Heart left ventricle (tissue), 16 donors: ENCODE results near the gene EIF4G1. TPM values are rescaled to one million over a fixed set of nuclear protein-coding genes. Genes with fewer than 3 reads are reported as not detected.

Source experiments
- ATAC-seq, 4 donors: fragments of 200-7000 bp; cut with Tn5 transposase; one replicate each; pipeline ENCODE4 v1.9.1; 2020 to 2022; ENCODE audit warnings: moderate library complexity in 4 of 4, mild to moderate bottlenecking in 3 of 4, moderate number of reproducible peaks in 1 of 4
- DNase-seq, 5 donors: peaks; one replicate each; pipeline ENCODE4 v3.0.0-alpha.2; 2020
- H3K27ac ChIP-seq, 12 donors: fragments of 200-600 bp; sonication (generic) in 4 of 12; one replicate each; pipeline versions ENCODE4 v1.5.0 to v1.8.0; 2016 to 2022; ENCODE audit warnings: mild to moderate bottlenecking in 2 of 12
- H3K27me3 ChIP-seq, 9 donors: fragments of 200-600 bp; sonication (generic) in 2 of 9; one replicate each; pipeline versions ENCODE4 v1.5.1 to v1.8.0; 2016 to 2022; ENCODE audit warnings: mild to moderate bottlenecking in 3 of 9
- H3K36me3 ChIP-seq, 9 donors: fragments of 200-600 bp; sonication (generic) in 2 of 9; one replicate each; pipeline versions ENCODE4 v1.5.0 to v1.8.0; 2018 to 2022; ENCODE audit warnings: mild to moderate bottlenecking in 2 of 9
- H3K4me1 ChIP-seq, 12 donors: fragments of 200-600 bp; sonication (generic) in 4 of 12; one replicate each; pipeline versions ENCODE4 v1.5.0 to v1.8.0; 2016 to 2022; ENCODE audit warnings: mild to moderate bottlenecking in 3 of 12
- H3K4me3 ChIP-seq, 12 donors: fragments of 200-600 bp; sonication (generic) in 4 of 12; one replicate each; pipeline versions ENCODE4 v1.5.0 to v1.8.0; 2017 to 2022; ENCODE audit warnings: mild to moderate bottlenecking in 9 of 12, moderate library complexity in 4 of 12
- H3K9me3 ChIP-seq, 12 donors: fragments of 200-600 bp; sonication (generic) in 4 of 12; one replicate each; pipeline versions ENCODE4 v1.5.0 to v1.8.0; 2016 to 2022; ENCODE audit warnings: mild to moderate bottlenecking in 1 of 12
- CTCF ChIP-seq, 12 donors: fragments of 200-600 bp; sonication (generic) in 4 of 12; IDR thresholded peaks; one replicate each; pipeline versions ENCODE4 v1.5.0 to v1.8.0; 2018 to 2022; ENCODE audit warnings: antibody characterized with exemption in 12 of 12, mild to moderate bottlenecking in 5 of 12
- POLR2A ChIP-seq, 2 donors: fragments of 450-650 bp; IDR thresholded peaks; one replicate each; pipeline ENCODE4 v1.6.1; 2017; ENCODE audit warnings: antibody characterized with exemption in 2 of 2, mild to moderate bottlenecking in 2 of 2, moderate library complexity in 2 of 2
- WGBS, 4 donors: extraction: QIAGEN DNeasy Blood & Tissue Kit in 2 of 4; methylation state at CpG; one replicate each; pipeline versions ENCODE4 v1.1.5 to v1.1.7; 2013 to 2018; 5-methylcytosine and 5-hydroxymethylcytosine counted together
- intact Hi-C, 10 donors: fragments of 100-400 bp; cut with DNase I; formaldehyde crosslinking; loops; one replicate each; pipeline versions ENCODE4 v1.11.1 to v1.14.2; 2022
- polyA plus RNA-seq, 2 donors: library from polyadenylated mRNA; stranded (reverse); fragments of 200-250 nt; gene quantifications; one replicate each; pipeline ENCODE4 v1.2.3, GENCODE V29; 2013
- total RNA-seq, 9 donors: library from RNA; depleted of rRNA in 2 of 9; stranded (reverse); fragments of >200 nt in 2 of 9; fragmentation: NEBNext Ultra II Directional in 3 of 9; extraction: Animal tissue kit (Norgen Biotek cat#: 25700) in 3 of 9; gene quantifications; one replicate each; pipeline versions ENCODE4 v1.1.0 to v1.2.4, GENCODE V29; 2016 to 2023
- donor health status: ischemic (EF 13 %, LVEDD 7.1; RV severe dilation, severe dysfunction).
- donor health status: healthy with polysubstance abuse.
- donor health status: DM: no; HTN: yes; CAD: no.
- donor health status: DM: no; HTN: no; CAD: no.
- donor health status: ischemic (EF 25% LVEDD 6.9; RV normal size, moderate dysfunction).
- donor health status: ischemic (EF 25% LVEDD 5.7; RV mildly dilated, moderate dysfunction).
- donor health status: healthy.
- donor health status: DM: yes; HTN: yes; CAD: no.
- donor health status: ischemic (EF 35%, LVEDD 5.7; RV mildly dilated, moderate dysfunction).
- donor health status: nonischemic (EF 11% LVEDD 7.7; RV severe dilation, severe dysfunction).
- donor health status: DM: yes; HTN: yes; CAD: no.
- donor health status: PGD.
- donor health status: ischemic (EF 29% LVEDD 5.4; RV normal size, mild dysfunction).
- donor health status: nonischemic (EF 23%, LVEDD 6.1; RV moderate dilation, normal function).

EIF4G1 gene
- total and polyA plus RNA-seq, 11 donors: 178 to 407 (median 229) TPM

GRCh38 chr3:184380627-184381260 is 66.3 kb downstream of the EIF4G1 start:
- Histone ChIP-seq H3K27me3 (peaks cover 0 to 58% (median 28%) of the 10 kb centered on the region in 9 donors), H3K9me3 (no peaks in the 10 kb centered on the region), H3K4me1 (peaks cover 0 to 42% (median 27%) of the 10 kb centered on the region in 12 donors), H3K36me3 (peaks cover 0 to 12% (median 0%) of the 10 kb centered on the region in 9 donors), H3K27ac (peak overlapping the region in 11 of 12 donors; percentile 20 to 79 (median 62)), H3K4me3 (peak overlapping the region; percentile 28 to 74 (median 54))
- intact Hi-C loops: no loop called here
- WGBS, 4 donors: 2 to 8% (median 5%) methylated on average over 14 to 42 of the region's 42 CpGs
- DNase-seq (no peak), ATAC-seq (no peak)
- no peak for TF ChIP-seq CTCF (IDR thresholded peaks at IDR 0.05)

DNA sequence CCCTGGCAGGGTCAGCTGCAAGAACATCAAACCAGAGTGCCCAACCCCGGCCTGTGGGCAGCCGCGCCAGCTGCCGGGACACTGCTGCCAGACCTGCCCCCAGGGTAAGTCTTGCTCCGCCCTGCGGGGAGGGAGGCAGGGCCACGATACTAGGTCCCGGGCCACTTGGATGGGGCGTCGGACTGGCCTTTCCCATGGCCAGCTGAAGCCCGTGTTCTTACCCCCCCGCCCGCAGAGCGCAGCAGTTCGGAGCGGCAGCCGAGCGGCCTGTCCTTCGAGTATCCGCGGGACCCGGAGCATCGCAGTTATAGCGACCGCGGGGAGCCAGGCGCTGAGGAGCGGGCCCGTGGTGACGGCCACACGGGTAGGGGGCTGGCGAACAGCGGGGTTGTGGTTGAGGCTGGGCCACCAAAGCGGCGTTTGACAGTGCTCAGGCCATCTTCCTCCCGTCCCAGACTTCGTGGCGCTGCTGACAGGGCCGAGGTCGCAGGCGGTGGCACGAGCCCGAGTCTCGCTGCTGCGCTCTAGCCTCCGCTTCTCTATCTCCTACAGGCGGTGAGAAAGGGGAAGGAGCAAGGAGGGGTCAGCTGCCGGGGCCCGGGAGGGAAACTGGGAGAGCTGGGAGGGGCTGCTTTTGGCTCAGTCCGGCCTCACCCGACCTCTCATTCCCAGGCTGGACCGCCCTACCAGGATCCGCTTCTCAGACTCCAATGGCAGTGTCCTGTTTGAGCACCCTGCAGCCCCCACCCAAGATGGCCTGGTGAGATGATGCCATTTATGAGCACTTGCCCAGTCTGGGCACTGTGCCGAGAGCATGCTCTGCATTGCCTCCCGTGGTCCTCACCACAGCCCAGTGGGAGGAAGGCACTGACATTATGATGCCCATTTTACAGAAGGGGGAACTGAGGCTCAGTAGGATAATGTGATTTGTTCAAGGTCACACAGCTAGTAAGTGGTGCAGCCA is 67.1 kb downstream of the EIF4G1 start:
- Histone ChIP-seq H3K9me3 (no peaks in the 10 kb centered on the region), H3K36me3 (peaks cover 0 to 17% (median 0%) of the 10 kb centered on the region in 9 donors), H3K27me3 (peaks cover 0 to 55% (median 29%) of the 10 kb centered on the region in 9 donors), H3K4me3 (peak overlapping the region; percentile 28 to 74 (median 54)), H3K4me1 (peaks cover 0 to 42% (median 27%) of the 10 kb centered on the region in 12 donors), H3K27ac (peak overlapping the region in 11 of 12 donors; percentile 20 to 79 (median 68))
- TF ChIP-seq CTCF (IDR thresholded peaks at IDR 0.05): no peak
- no peak for TF ChIP-seq POLR2A (IDR thresholded peaks at IDR 0.05)
- ATAC-seq (peak in 3 of 4 donors; percentile 35 to 58 (median 45)), DNase-seq (peak in 3 of 5 donors; percentile 47 to 78 (median 76))
- 7 to 13% (median 10%) methylated on average over 34 to 55 of the region's 55 CpGs for WGBS, 4 donors
- intact Hi-C loops: no loop called here

DNA sequence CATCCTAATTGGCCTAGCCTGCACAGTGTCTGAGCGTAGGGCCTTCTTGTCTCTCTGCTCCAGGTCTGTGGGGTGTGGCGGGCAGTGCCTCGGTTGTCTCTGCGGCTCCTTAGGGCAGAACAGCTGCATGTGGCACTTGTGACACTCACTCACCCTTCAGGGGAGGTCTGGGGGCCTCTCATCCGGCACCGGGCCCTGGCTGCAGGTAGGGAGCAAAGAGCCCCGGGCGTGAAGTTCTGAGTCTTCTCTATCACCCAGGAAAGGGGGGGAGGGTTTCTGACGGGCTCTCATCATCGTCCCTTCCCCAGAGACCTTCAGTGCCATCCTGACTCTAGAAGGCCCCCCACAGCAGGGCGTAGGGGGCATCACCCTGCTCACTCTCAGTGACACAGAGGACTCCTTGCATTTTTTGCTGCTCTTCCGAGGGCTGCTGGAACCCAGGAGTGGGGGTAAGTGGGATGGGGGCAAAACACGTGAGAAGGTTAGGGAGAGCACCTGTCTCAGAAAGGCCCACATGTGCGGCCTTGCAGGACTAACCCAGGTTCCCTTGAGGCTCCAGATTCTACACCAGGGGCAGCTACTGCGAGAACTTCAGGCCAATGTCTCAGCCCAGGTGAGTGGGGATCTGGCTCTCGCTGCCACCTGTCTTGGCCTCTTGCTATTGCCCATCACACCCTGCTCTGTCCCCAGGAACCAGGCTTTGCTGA is 68.1 kb downstream of the EIF4G1 start:
- peaks cover 0 to 53% (median 28%) of the 10 kb centered on the region in 9 donors for H3K27me3 ChIP-seq
- WGBS, 4 donors: 89 to 96% (median 91%) methylated on average over 12 to 16 of the region's 16 CpGs
- TF ChIP-seq POLR2A (IDR thresholded peaks at IDR 0.05) (no peak), CTCF (IDR thresholded peaks at IDR 0.05) (no peak)
- peaks cover 0 to 24% (median 0%) of the 10 kb centered on the region in 9 donors for H3K36me3 ChIP-seq
- DNase-seq: no peak
- no peaks in the 10 kb centered on the region for H3K9me3 ChIP-seq
- intact Hi-C loops: no loop called here
- H3K27ac ChIP-seq: peak overlapping the region in 2 of 12 donors; percentile 12 to 54
- H3K4me3 ChIP-seq: no peak overlapping the region
- peaks cover 0 to 40% (median 26%) of the 10 kb centered on the region in 12 donors for H3K4me1 ChIP-seq
- no peak for ATAC-seq
